NCI-H748 (cell line): ENCODE data around the gene TDG.

ENCODE experiments used
- DNase-seq: peaks from one replicate; lab custom pipeline; 2025; ENCODE audit not compliant: unreplicated experiment; lab: John Stamatoyannopoulos, UW

TDG gene

GRCh38 chr12:103958621-103959020, 7.1 kb upstream of the TDG start:
- DNase-seq, result no peak

- peak; percentile 6 for DNase-seq
Observed at GRCh38 chr12:103960616-103961227, 5.0 kb upstream of the TDG start.

DNA sequence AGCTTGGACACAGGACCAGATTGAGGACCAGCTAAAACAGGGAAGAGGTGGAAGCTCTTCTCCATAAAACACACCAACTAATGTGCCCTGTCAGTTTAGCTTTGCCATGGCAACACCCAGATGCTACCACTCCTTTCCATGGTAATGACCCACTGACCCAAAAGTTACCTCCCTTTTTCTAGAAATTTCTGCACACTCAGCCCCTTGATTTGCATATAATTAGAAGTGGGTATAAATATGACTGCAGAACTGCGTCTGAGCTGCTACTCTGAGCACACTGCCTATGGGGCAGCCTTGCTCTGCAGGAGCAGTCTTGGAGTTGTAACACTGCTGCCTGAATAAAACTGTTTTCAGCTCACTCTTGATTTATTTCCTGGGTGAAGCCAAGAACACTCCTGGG, 3.2 kb upstream of the TDG start:
- peak; percentile 22 for DNase-seq

DNA sequence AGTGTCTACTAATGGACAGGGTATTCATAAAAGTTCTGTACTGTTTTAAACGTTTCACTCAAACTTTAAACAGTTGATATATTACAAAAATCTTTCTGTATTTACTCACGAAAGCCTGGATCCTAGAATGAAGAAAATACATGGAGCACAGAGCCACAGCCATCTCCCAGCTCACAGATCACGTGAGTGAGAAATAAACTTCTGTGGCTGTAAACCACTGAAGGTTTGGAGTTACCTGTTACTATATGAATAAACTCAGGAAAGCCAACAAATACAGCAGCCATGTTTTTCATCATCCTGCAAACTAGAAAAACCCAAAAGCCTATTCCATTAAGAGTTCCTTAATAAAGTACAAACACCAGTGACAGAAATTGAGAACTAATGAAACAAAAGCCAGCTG, 867 bp upstream of the TDG start:
- DNase-seq, result no peak

- no peak for DNase-seq
Observed at GRCh38 chr12:103965255-103965589, 450 bp upstream of the TDG start.

- DNase-seq, result no peak
Observed at GRCh38 chr12:103966736-103967135, 1.1 kb downstream of the TDG start.

GRCh38 chr12:103969391-103969790, 3.7 kb downstream of the TDG start:
- no peak for DNase-seq

DNA sequence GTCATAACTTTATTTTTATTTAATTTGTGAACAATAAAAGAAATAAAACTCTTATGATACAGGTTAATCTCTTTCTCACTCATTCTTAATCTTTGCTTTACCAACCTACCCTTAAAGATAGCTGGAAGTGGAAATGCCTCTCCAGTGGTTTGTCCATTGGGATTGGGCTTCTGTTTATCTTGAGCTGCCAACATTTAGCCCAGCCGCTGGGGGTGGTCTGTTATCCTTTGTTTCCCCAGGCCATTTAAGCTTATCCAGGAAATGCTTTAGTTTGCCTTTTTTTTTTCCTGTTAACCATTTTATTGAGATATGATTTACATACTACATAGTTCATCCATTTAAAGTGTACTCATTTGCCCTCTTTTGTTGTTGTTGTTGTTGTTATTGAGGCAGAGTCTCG, 8.2 kb downstream of the TDG start:
- DNase-seq, result no peak

DNA sequence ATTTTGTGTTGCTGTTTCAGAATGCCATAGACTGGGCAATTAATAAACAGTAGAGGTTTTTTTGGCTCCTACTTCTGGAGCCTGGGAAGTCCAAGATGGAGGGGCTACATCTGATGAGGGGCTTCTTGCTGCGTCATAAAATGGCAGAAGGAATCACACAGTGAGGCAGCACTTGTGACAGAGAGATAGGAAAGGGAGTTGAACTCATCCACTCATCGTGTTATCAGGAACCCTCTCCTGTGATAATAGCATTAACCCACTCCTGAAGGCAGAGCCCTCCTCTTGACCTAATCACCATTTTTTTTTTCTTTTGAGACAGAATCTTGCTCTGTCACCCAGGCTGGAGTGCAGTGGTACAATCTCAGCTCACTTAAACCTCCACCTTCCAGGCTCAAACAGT, 9.7 kb downstream of the TDG start:
- no peak for DNase-seq

GRCh38 chr12:103978384-103978982, 12.8 kb downstream of the TDG start:
- DNase-seq, result no peak

DNA sequence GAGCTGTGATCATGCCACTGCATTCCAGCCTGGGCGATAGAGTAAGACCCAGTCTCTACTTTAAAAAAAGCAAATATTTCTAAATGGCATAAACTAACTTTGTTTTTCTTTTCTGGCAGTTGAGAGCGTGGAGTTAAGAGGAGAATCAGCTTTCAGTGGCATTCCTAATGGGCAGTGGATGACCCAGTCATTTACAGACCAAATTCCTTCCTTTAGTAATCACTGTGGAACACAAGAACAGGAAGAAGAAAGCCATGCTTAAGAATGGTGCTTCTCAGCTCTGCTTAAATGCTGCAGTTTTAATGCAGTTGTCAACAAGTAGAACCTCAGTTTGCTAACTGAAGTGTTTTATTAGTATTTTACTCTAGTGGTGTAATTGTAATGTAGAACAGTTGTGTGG, 21.2 kb downstream of the TDG start:
- DNase-seq, result peak; percentile 9

DNA sequence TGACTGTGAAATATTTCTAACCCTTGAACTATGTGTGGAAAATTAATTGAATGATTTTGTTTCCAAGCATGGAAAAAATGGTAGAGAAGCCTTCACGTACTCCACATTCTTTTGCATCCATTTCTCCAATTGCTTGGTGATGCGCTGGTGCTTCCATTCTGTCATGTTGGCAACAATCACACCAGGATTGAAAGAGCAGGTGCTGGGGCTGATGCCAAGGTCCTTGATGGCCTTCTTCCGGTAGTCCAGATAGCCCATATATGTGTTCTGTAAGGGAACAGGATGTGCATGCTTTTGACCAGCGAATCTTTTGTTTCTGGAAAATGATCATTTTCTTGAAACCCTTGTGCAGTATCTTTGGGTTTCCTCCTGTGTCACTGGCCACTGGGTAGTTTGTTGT, 28.6 kb downstream of the TDG start:
- DNase-seq, result no peak

- DNase-seq, result no peak
Observed at GRCh38 chr12:103996595-103996994, 30.9 kb downstream of the TDG start.

GRCh38 chr12:103997286-103997900, 31.7 kb downstream of the TDG start:
- DNase-seq, result no peak

DNA sequence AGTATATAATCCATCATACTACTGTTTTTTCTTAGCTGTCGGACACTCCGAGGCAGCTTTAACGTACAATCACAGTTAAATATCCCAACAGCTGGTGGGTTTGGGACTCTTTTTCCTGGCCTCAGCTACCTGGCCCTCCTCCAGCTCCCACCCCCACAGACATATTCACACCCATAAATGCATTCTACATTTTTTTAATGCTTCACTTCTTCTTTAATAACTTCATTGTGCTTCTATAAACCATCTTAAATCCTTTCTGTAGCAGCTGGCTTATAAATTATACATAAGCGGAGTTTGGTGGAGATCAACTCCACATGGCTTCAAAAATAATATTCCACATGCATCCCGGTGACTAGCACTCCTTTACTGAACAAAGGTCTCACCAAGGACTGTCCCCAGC, 33.3 kb downstream of the TDG start:
- DNase-seq, result no peak

GRCh38 chr12:104000807-104001434, 35.2 kb downstream of the TDG start:
- DNase-seq, result no peak

GRCh38 chr12:104002686-104003085, 37.0 kb downstream of the TDG start:
- DNase-seq, result no peak

DNA sequence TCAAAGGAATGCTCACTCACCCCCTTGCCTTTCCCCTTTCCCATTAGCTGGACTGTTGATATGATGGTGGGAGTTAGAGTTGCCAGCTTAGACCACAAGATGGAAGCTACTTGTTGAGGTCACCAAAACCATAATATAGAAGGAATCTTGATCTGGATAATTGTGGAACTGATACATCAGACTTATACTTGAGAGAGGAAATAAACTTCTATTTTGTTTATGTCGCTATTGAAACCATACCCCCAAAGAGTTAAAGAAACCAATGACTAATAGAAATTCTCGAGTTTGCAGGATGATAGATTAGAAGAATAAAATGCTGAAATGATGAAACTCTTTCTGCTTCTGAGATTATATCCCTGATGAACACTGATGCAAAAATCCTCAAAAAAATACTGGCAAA, 37.9 kb downstream of the TDG start:
- DNase-seq, result no peak

GRCh38 chr12:104006929-104007328, 41.3 kb downstream of the TDG start:
- no peak for DNase-seq

GRCh38 chr12:104010121-104010520, 44.4 kb downstream of the TDG start:
- no peak for DNase-seq

- DNase-seq, result no peak
Observed at GRCh38 chr12:104010606-104011169, 45.0 kb downstream of the TDG start.

GRCh38 chr12:104011253-104011652, 45.6 kb downstream of the TDG start:
- DNase-seq, result no peak
